ENCODE data around the gene DNAJC4. TPM values are rescaled to one million over a fixed set of nuclear protein-coding genes. Genes with fewer than 3 reads are reported as not detected.
A peak's percentile ranks its signal among the peaks of the same experiment; 100 is the strongest.

Gene DNAJC4
- total and polyA plus RNA-seq, 9 of the 15 experiments (the other 6 are each of a cell fraction or from before 2014, with no cell fraction given): 4.0 to 32.6 (median 19.9) TPM

DNA sequence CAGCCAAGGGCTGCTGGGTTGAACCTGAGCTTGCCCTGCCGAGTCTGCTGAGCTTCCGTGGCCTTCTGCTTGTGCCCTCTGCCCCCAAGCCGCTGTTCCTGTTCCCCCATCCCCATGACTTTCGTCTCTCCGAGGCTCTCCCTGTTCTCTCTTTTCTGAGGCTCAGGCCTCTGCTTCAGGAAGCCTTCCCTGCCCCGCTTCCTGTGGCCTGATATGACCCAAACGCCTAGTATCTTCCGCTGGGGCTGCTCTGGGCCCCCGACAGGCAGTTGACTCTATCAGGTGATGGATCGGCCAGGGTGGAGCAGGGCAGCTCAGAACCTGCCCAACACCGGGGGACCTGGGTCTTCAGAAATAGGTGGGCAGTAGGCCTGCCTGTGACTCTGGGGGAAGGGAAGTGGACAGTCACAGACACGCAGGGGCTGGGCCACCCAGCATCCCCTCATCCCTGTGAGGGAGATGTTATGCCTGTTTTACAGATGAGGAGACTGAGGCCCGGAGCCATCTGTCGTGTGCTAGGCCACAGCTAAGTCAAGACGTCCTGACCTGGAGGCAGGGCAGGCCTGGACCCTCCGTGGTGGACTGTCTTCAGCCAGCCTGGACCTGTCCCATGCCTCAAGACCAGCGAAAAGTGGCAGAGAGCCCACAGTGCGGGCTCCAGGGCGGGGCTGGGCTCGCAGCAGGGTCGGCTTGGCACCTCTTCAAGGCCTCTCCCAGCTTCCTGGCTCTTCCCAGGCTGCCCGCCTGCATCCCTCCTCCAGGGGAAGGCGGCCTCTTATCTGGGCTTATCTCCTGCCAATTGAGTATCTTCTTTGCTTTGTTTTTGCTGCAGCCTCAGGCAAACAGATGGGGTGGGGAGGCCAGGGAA is 37.9 kb downstream of the DNAJC4 start (continued):
- TF ChIP-seq, protein P1, sequence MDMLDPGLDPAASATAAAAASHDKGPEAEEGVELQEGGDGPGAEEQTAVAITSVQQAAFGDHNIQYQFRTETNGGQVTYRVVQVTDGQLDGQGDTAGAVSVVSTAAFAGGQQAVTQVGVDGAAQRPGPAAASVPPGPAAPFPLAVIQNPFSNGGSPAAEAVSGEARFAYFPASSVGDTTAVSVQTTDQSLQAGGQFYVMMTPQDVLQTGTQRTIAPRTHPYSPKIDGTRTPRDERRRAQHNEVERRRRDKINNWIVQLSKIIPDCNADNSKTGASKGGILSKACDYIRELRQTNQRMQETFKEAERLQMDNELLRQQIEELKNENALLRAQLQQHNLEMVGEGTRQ (CRISPR knock-in tag; IDR thresholded peaks at IDR 0.05): no peak
- TF ChIP-seq BCOR (IDR thresholded peaks at IDR 0.05) (peak; percentile 72), ZKSCAN8 (CRISPR knock-in tag; IDR thresholded peaks at IDR 0.05) (no peak)

- no TSS peak for BruUV-seq (replicated peaks)
- DNase-seq (ENCODE audit: extremely low read depth in 1 of 4, low spot score in 3 of 4) (peak; percentile 36 to 79 (median 48)), FAIRE-seq (peak; percentile 72), ATAC-seq (peak; percentile 59)
- H3K9me1 ChIP-seq (ENCODE audit: control insufficient read depth, insufficient read depth, low read length): peaks cover 3% of the 10 kb centered on the region
- H4K20me1 ChIP-seq (replicated peaks; ENCODE audit: control insufficient read depth, insufficient read depth, low read length): no peaks in the 10 kb centered on the region
- H3K27ac ChIP-seq (ENCODE audit: extremely low read depth, low read depth, low read length): peak overlapping the region; percentile 96
- under 1% methylated on average over 23 of the region's 34 CpGs for WGBS (ENCODE audit: insufficient coverage, low coverage, missing lambda C conversion rate)
- peaks cover 43% of the 10 kb centered on the region for H3K36me3 ChIP-seq (ENCODE audit: control insufficient read depth, insufficient read depth, low read length)
- no peaks in the 10 kb centered on the region for H3K9me3 ChIP-seq (replicated peaks; ENCODE audit: control insufficient read depth, insufficient read depth, low read depth, low read length)
- ChIA-PET CTCF (ENCODE audit: low intra/inter-chr PET ratio) (interaction anchor here (2.6 kb wide), 1 partner anchor 65 kb away, joined by 11 read pairs; no protein-coding TSS in a partner anchor), POLR2A (interaction anchor here (0.6 to 5.7 kb wide), 17 partner anchors 12 to 1459 kb away, joined by 3 to 58 read pairs (median 5); partner anchors contain the start of genes BAD, CATSPERZ, ESRRA and FERMT3)
- peak overlapping the region; percentile 60 for H3K4me3 ChIP-seq
- peaks cover 32 to 59% of the 10 kb centered on the region in 2 experiments for H3K4me1 ChIP-seq (replicated peaks in 1 of 2; ENCODE audit: control insufficient read depth in 2 of 2, insufficient read depth in 2 of 2, low read length in 2 of 2)
- in situ Hi-C loops (cut with MboI) (no loop called here), intact Hi-C loops (cut with micrococcal nuclease) (loop anchor here (2.0 kb wide), 1 partner anchor 22 kb away; the partner anchor contains the start of gene PPP1R14B)
- peak overlapping the region; percentile 78; the same call in 1 of the 2 replicates for H2AFZ ChIP-seq (ENCODE audit: low read depth, low read length)
- H3K4me2 ChIP-seq (ENCODE audit: insufficient read depth, low read length): peak overlapping the region; percentile 92
- H3K9ac ChIP-seq (ENCODE audit: insufficient read depth in 1 of 2, low read depth in 2 of 2, low read length in 2 of 2): peak overlapping the region; percentile 89 to 99
- H3K79me2 ChIP-seq (ENCODE audit: control insufficient read depth, insufficient read depth, low read length): peaks cover 43% of the 10 kb centered on the region
- H3K27me3 ChIP-seq (ENCODE audit: control insufficient read depth in 2 of 2, insufficient read depth in 2 of 2, low read length in 2 of 2): no peaks in the 10 kb centered on the region
- TF ChIP-seq, protein P2, sequence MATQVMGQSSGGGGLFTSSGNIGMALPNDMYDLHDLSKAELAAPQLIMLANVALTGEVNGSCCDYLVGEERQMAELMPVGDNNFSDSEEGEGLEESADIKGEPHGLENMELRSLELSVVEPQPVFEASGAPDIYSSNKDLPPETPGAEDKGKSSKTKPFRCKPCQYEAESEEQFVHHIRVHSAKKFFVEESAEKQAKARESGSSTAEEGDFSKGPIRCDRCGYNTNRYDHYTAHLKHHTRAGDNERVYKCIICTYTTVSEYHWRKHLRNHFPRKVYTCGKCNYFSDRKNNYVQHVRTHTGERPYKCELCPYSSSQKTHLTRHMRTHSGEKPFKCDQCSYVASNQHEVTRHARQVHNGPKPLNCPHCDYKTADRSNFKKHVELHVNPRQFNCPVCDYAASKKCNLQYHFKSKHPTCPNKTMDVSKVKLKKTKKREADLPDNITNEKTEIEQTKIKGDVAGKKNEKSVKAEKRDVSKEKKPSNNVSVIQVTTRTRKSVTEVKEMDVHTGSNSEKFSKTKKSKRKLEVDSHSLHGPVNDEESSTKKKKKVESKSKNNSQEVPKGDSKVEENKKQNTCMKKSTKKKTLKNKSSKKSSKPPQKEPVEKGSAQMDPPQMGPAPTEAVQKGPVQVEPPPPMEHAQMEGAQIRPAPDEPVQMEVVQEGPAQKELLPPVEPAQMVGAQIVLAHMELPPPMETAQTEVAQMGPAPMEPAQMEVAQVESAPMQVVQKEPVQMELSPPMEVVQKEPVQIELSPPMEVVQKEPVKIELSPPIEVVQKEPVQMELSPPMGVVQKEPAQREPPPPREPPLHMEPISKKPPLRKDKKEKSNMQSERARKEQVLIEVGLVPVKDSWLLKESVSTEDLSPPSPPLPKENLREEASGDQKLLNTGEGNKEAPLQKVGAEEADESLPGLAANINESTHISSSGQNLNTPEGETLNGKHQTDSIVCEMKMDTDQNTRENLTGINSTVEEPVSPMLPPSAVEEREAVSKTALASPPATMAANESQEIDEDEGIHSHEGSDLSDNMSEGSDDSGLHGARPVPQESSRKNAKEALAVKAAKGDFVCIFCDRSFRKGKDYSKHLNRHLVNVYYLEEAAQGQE (IDR thresholded peaks at IDR 0.05; ENCODE audit: borderline replicate concordance): no peak
- TF ChIP-seq, protein P2 (CRISPR knock-in tag; IDR thresholded peaks at IDR 0.05; ENCODE audit: low read depth): peak; percentile 12; the same call in 1 of the 2 replicates
- TF ChIP-seq FUS (optimal IDR thresholded peaks at IDR 0.05; ENCODE audit: low read depth, low read length) (no peak), ZNF197 (CRISPR knock-in tag; IDR thresholded peaks at IDR 0.05; ENCODE audit: low read depth) (no peak), E2F4 (CRISPR knock-in tag; IDR thresholded peaks at IDR 0.05; ENCODE audit: low read depth) (no peak)
Measured at GRCh38 chr11:64268893-64269539, 38.7 kb downstream of the DNAJC4 start.
